Measurements from ENCODE around the gene SPAG16. TPM values are rescaled to one million over a fixed set of nuclear protein-coding genes. Genes with fewer than 3 reads are reported as not detected.
"Not testable (repeated sequence)": the region's sequence is repeated elsewhere in the genome, so short reads cannot be mapped to it uniquely, and the experiment has no call there.

SPAG16 gene
- total and polyA plus RNA-seq, 9 donors: 17.3 to 29.0 (median 18.8) TPM

DNA sequence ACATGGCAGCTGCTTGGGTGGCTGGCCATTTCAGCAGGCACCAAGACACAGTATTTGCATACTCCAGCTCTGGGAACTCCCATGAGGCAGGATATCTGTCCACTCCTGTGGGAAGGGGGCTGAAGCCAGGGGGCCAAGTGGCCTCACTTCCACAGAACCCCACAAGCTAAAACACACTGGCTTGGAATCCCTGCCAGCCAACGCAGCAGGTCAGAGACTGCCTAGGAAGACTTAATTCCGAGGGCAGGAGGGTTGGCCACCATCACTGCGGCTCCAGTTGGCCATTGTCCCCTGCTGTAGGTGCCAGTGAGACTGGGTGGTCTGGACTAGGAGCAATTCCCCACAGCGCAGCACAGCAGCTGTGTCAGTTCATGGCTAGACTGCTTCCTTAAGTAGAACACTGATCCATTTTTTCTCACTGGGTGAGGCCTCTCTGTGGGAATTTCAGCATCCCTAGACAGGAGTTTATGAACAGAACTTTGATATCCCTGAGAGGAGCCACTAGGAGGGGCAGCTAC, 52.0 kb downstream of the SPAG16 start:
- WGBS (ENCODE audit: insufficient coverage): 100% methylated on average over 2 of the region's 4 CpGs
- H3K9me3 ChIP-seq (replicated peaks; ENCODE audit: control insufficient read depth, low read depth, low read length): peaks cover 33% of the 10 kb centered on the region

DNA sequence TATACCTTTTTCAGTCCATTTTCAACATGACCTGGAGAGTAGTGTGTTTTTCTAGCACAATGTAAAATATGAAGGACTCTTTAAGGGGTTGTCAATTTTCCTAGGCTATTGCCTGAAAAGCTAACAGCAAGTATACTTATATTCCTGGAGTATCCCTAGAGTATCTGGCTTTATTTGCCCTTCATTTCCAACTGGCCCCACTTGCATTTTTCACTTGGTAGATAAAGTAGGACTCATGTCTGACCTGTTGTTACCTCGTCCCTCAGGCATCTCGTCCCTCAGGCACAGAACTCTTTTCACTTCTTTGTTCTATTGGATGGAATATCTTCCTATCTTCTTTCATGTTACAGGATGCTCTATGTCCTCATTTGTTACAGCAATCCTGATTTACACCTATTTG, 69.2 kb downstream of the SPAG16 start:
- peaks cover 2% of the 10 kb centered on the region for H3K9me3 ChIP-seq (replicated peaks; ENCODE audit: control insufficient read depth, low read depth, low read length)
- H3K36me3 ChIP-seq (ENCODE audit: control insufficient read depth, insufficient read depth, low read length): no peaks in the 10 kb centered on the region
- no peak overlapping the region for H3K4me3 ChIP-seq (ENCODE audit: low read length)
- no peak for DNase-seq
- H3K4me1 ChIP-seq (ENCODE audit: control insufficient read depth, insufficient read depth, low read length): no peaks in the 10 kb centered on the region
- WGBS (ENCODE audit: insufficient coverage): no CpG with 5 or more reads among the region's 2 CpGs
- H3K27me3 ChIP-seq (ENCODE audit: control insufficient read depth, insufficient read depth, low read length): no peaks in the 10 kb centered on the region
- no peak overlapping the region for H3K27ac ChIP-seq (ENCODE audit: low read length)

More for the DNA sequence above, 52.0 kb downstream of the SPAG16 start:
- H3K27me3 ChIP-seq (ENCODE audit: control insufficient read depth, insufficient read depth, low read length): no peaks in the 10 kb centered on the region
- no peak overlapping the region for H3K27ac ChIP-seq (ENCODE audit: low read length)
- no peak overlapping the region for H3K4me3 ChIP-seq (ENCODE audit: low read length)
- no peaks in the 10 kb centered on the region for H3K4me1 ChIP-seq (ENCODE audit: control insufficient read depth, insufficient read depth, low read length)
- no peaks in the 10 kb centered on the region for H3K36me3 ChIP-seq (ENCODE audit: control insufficient read depth, insufficient read depth, low read length)
- no peak for DNase-seq

DNA sequence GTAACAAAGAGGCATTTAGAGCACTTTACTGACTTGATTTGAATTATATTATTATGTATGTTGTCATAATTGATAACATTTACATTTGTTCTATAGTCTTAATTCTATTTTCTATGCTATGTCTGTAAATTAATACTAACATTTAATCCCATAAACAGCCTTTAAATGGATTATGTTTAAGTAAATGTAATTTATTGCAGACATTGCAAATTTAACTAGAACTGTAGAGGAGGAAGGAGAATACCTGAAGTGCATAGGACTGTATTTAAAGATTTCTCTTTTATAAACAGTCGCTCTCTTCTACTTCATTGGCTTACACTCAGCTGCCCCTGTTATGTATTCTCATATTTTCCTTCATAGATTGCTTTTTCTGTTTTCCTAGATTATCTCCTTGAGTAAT, 92.4 kb downstream of the SPAG16 start:
- no peak overlapping the region for H3K27ac ChIP-seq (ENCODE audit: low read length)
- no peaks in the 10 kb centered on the region for H3K27me3 ChIP-seq (ENCODE audit: control insufficient read depth, insufficient read depth, low read length)
- no CpG with 5 or more reads among the region's 1 CpG for WGBS (ENCODE audit: insufficient coverage)
- H3K9me3 ChIP-seq (replicated peaks; ENCODE audit: control insufficient read depth, low read depth, low read length): no peaks in the 10 kb centered on the region
- H3K36me3 ChIP-seq (ENCODE audit: control insufficient read depth, insufficient read depth, low read length): no peaks in the 10 kb centered on the region
- no peak overlapping the region for H3K4me3 ChIP-seq (ENCODE audit: low read length)
- H3K4me1 ChIP-seq (ENCODE audit: control insufficient read depth, insufficient read depth, low read length): no peaks in the 10 kb centered on the region
- no peak for DNase-seq

GRCh38 chr2:213407027-213407426, 122.8 kb downstream of the SPAG16 start:
- H3K27me3 ChIP-seq (ENCODE audit: control insufficient read depth, insufficient read depth, low read length); H3K4me1 ChIP-seq (ENCODE audit: control insufficient read depth, insufficient read depth, low read length); DNase-seq; H3K4me3 ChIP-seq (ENCODE audit: low read length); H3K9me3 ChIP-seq (replicated peaks; ENCODE audit: control insufficient read depth, low read depth, low read length); H3K36me3 ChIP-seq (ENCODE audit: control insufficient read depth, insufficient read depth, low read length); H3K27ac ChIP-seq (ENCODE audit: low read length): not testable (repeated sequence)
- WGBS (ENCODE audit: insufficient coverage): 98% methylated on average over 7 of the region's 9 CpGs

- H3K4me3 ChIP-seq (ENCODE audit: low read length); H3K27ac ChIP-seq (ENCODE audit: low read length); DNase-seq; H3K27me3 ChIP-seq (ENCODE audit: control insufficient read depth, insufficient read depth, low read length); H3K9me3 ChIP-seq (replicated peaks; ENCODE audit: control insufficient read depth, low read depth, low read length); H3K36me3 ChIP-seq (ENCODE audit: control insufficient read depth, insufficient read depth, low read length); H3K4me1 ChIP-seq (ENCODE audit: control insufficient read depth, insufficient read depth, low read length): not testable (repeated sequence)
- WGBS (ENCODE audit: insufficient coverage): no CpG with 5 or more reads among the region's 6 CpGs
Measured at GRCh38 chr2:213408426-213409070, 124.3 kb downstream of the SPAG16 start.

GRCh38 chr2:213410687-213411086, 126.4 kb downstream of the SPAG16 start:
- H3K27me3 ChIP-seq (ENCODE audit: control insufficient read depth, insufficient read depth, low read length); H3K4me1 ChIP-seq (ENCODE audit: control insufficient read depth, insufficient read depth, low read length); H3K4me3 ChIP-seq (ENCODE audit: low read length); DNase-seq; H3K9me3 ChIP-seq (replicated peaks; ENCODE audit: control insufficient read depth, low read depth, low read length); H3K27ac ChIP-seq (ENCODE audit: low read length); H3K36me3 ChIP-seq (ENCODE audit: control insufficient read depth, insufficient read depth, low read length): not testable (repeated sequence)
- WGBS (ENCODE audit: insufficient coverage): 96% methylated on average over 6 of the region's 9 CpGs

DNA sequence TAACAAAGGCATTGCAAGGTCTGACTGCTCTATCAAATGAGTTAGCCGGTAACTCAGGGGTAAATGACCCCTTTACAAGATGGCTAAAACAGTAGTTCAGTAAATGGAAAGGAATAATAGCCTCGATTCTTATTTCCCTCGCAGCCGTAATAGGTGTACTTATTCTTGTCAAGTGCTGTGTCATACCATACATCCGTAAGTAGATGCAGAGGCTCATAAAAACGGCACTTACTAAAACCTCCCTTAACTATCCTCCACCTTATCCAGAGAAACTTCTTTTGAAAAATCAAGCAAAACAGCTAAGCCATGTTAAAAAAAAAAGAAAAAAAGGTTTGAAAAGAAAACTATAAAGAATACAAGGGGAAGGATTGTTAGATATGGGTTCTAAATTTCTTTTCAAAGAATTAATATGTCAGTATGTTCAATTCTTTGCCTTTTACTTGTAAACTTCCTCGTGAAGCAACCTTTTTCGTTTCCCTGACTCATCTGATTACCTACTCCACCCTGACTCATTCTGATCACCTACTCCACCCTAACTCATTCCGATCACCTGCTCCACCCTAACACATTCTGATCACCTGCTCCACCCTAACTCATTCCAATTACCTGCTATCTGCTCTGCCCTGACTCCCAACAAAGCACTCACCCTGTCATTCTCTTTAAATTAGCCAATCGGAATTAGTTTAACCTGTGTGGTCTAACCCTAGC, 127.5 kb downstream of the SPAG16 start:
- no peak overlapping the region for H3K4me3 ChIP-seq (ENCODE audit: low read length)
- H3K36me3 ChIP-seq (ENCODE audit: control insufficient read depth, insufficient read depth, low read length): no peaks in the 10 kb centered on the region
- H3K9me3 ChIP-seq (replicated peaks; ENCODE audit: control insufficient read depth, low read depth, low read length): no peaks in the 10 kb centered on the region
- 85% methylated on average over 3 of the region's 10 CpGs for WGBS (ENCODE audit: insufficient coverage)
- no peak overlapping the region for H3K27ac ChIP-seq (ENCODE audit: low read length)
- no peaks in the 10 kb centered on the region for H3K27me3 ChIP-seq (ENCODE audit: control insufficient read depth, insufficient read depth, low read length)
- no peaks in the 10 kb centered on the region for H3K4me1 ChIP-seq (ENCODE audit: control insufficient read depth, insufficient read depth, low read length)
- no peak for DNase-seq

- DNase-seq: no peak
- Histone ChIP-seq H3K4me1 (ENCODE audit: control insufficient read depth, insufficient read depth, low read length) (no peaks in the 10 kb centered on the region), H3K36me3 (ENCODE audit: control insufficient read depth, insufficient read depth, low read length) (no peaks in the 10 kb centered on the region), H3K27me3 (ENCODE audit: control insufficient read depth, insufficient read depth, low read length) (no peaks in the 10 kb centered on the region), H3K27ac (ENCODE audit: low read length) (no peak overlapping the region), H3K9me3 (replicated peaks; ENCODE audit: control insufficient read depth, low read depth, low read length) (no peaks in the 10 kb centered on the region), H3K4me3 (ENCODE audit: low read length) (no peak overlapping the region)
- no CpG with 5 or more reads among the region's 1 CpG for WGBS (ENCODE audit: insufficient coverage)
Measured at GRCh38 chr2:213415093-213415492, 130.8 kb downstream of the SPAG16 start.

DNA sequence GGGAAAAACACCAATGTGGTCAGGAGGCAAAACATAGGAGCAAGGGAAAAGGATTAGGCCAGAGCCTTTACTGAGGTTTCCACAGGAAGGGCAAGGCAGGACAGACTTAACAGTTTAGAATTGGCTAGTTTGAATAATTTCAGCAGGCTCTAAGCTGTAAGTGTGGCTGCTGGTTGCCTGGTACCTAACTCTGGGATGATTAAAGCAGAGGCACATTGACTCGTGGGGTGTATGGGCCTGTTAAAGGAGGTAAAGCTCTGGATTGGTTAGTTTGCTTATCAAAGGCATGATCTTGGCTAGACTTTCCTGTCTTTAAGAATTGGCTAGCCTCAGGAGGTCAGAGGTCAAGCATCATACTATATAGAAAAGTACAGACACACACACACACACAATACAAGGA, 132.6 kb downstream of the SPAG16 start:
- 33% methylated on average over 1 of the region's 1 CpG for WGBS (ENCODE audit: insufficient coverage)
- Histone ChIP-seq H3K9me3 (replicated peaks; ENCODE audit: control insufficient read depth, low read depth, low read length) (no peaks in the 10 kb centered on the region), H3K4me3 (ENCODE audit: low read length) (no peak overlapping the region), H3K27ac (ENCODE audit: low read length) (no peak overlapping the region), H3K27me3 (ENCODE audit: control insufficient read depth, insufficient read depth, low read length) (no peaks in the 10 kb centered on the region), H3K4me1 (ENCODE audit: control insufficient read depth, insufficient read depth, low read length) (no peaks in the 10 kb centered on the region), H3K36me3 (ENCODE audit: control insufficient read depth, insufficient read depth, low read length) (no peaks in the 10 kb centered on the region)
- DNase-seq: no peak

- DNase-seq: no peak
- WGBS (ENCODE audit: insufficient coverage): no CpG with 5 or more reads among the region's 1 CpG
Measured at GRCh38 chr2:213419980-213420379, 135.7 kb downstream of the SPAG16 start.

More at GRCh38 chr2:213419980-213420379, 135.7 kb downstream of the SPAG16 start:
- Histone ChIP-seq H3K27ac (ENCODE audit: low read length) (no peak overlapping the region), H3K36me3 (ENCODE audit: control insufficient read depth, insufficient read depth, low read length) (no peaks in the 10 kb centered on the region), H3K9me3 (replicated peaks; ENCODE audit: control insufficient read depth, low read depth, low read length) (no peaks in the 10 kb centered on the region), H3K4me1 (ENCODE audit: control insufficient read depth, insufficient read depth, low read length) (no peaks in the 10 kb centered on the region), H3K27me3 (ENCODE audit: control insufficient read depth, insufficient read depth, low read length) (no peaks in the 10 kb centered on the region), H3K4me3 (ENCODE audit: low read length) (no peak overlapping the region)
